Measurements from ENCODE around the gene GMEB1.

The GMEB1 gene

GRCh38 chr1:28758420-28758819, 89.8 kb downstream of the GMEB1 start:
- Mint-ChIP-seq H3K36me3 (ENCODE audit: low read depth) (peaks cover 33% of the 10 kb centered on the region), H3K27ac (no peak overlapping the region), H3K4me1 (peaks cover 7% of the 10 kb centered on the region), H3K4me3 (no peak overlapping the region), H3K9me3 (no peaks in the 10 kb centered on the region), H3K27me3 (ENCODE audit: low read depth) (no peaks in the 10 kb centered on the region)
- TF ChIP-seq, protein P1, sequence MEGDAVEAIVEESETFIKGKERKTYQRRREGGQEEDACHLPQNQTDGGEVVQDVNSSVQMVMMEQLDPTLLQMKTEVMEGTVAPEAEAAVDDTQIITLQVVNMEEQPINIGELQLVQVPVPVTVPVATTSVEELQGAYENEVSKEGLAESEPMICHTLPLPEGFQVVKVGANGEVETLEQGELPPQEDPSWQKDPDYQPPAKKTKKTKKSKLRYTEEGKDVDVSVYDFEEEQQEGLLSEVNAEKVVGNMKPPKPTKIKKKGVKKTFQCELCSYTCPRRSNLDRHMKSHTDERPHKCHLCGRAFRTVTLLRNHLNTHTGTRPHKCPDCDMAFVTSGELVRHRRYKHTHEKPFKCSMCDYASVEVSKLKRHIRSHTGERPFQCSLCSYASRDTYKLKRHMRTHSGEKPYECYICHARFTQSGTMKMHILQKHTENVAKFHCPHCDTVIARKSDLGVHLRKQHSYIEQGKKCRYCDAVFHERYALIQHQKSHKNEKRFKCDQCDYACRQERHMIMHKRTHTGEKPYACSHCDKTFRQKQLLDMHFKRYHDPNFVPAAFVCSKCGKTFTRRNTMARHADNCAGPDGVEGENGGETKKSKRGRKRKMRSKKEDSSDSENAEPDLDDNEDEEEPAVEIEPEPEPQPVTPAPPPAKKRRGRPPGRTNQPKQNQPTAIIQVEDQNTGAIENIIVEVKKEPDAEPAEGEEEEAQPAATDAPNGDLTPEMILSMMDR (IDR thresholded peaks at IDR 0.05; ENCODE audit: unreplicated experiment in 3 of 3), result no peak

DNA sequence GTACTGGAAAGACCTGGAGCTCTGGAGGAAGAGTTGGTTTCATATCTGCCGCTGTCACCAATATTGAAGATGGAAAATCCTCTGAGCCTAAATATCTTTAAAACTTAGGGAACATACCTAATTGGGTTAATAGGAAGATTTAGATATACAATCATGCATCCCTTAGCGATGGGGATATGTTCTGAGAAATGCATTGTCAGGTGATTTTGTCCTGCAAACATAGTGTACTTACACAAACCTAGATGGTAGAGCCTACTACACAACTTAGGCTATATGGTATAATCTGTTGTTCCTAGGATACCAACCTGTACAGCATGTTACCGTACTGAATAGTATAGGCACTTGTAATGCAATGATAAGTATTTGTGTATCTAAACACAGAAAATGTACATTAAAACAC, 90.7 kb downstream of the GMEB1 start:
- Mint-ChIP-seq H3K27ac (no peak overlapping the region), H3K36me3 (ENCODE audit: low read depth) (peaks cover 28% of the 10 kb centered on the region), H3K9me3 (no peaks in the 10 kb centered on the region), H3K4me3 (no peak overlapping the region), H3K27me3 (ENCODE audit: low read depth) (no peaks in the 10 kb centered on the region), H3K4me1 (peaks cover 4% of the 10 kb centered on the region)
- TF ChIP-seq, protein P1 (IDR thresholded peaks at IDR 0.05; ENCODE audit: unreplicated experiment in 3 of 3), result no peak

GRCh38 chr1:28761189-28761588, 92.6 kb downstream of the GMEB1 start:
- Mint-ChIP-seq H3K27me3 (ENCODE audit: low read depth) (no peaks in the 10 kb centered on the region), H3K4me1 (peaks cover 4% of the 10 kb centered on the region), H3K9me3 (no peaks in the 10 kb centered on the region), H3K4me3 (no peak overlapping the region), H3K27ac (no peak overlapping the region), H3K36me3 (ENCODE audit: low read depth) (peaks cover 39% of the 10 kb centered on the region)
- TF ChIP-seq, protein P1 (IDR thresholded peaks at IDR 0.05; ENCODE audit: unreplicated experiment in 3 of 3), result no peak

- peaks cover 48% of the 10 kb centered on the region for H3K36me3 Mint-ChIP-seq (ENCODE audit: low read depth)
Observed at GRCh38 chr1:28766532-28767183, 98.1 kb downstream of the GMEB1 start.

More at GRCh38 chr1:28766532-28767183, 98.1 kb downstream of the GMEB1 start:
- peaks cover 4% of the 10 kb centered on the region for H3K4me1 Mint-ChIP-seq
- no peaks in the 10 kb centered on the region for H3K27me3 Mint-ChIP-seq (ENCODE audit: low read depth)
- H3K4me3 Mint-ChIP-seq, result no peak overlapping the region
- TF ChIP-seq, protein P1 (IDR thresholded peaks at IDR 0.05; ENCODE audit: unreplicated experiment in 3 of 3), result no peak
- no peak overlapping the region for H3K27ac Mint-ChIP-seq
- H3K9me3 Mint-ChIP-seq, result no peaks in the 10 kb centered on the region

All from nephron (organoid).